CD4-positive, alpha-beta T cell treated with Interleukin-15 for 1 hour (primary cell): ENCODE measurements around the gene BTF3.
"Not testable (repeated sequence)": the region's sequence is repeated elsewhere in the genome, so short reads cannot be mapped to it uniquely, and the experiment has no call there.

ENCODE experiments used
- DNase-seq: peaks from one replicate; pipeline ENCODE4 v3.0.0-alpha.2; 2020

BTF3 gene

GRCh38 chr5:73498057-73498992 is at the start of gene BTF3:
Gene BTF3, plus strand, starts transcription at chr5:73498442. Its CDS starts 226 bp downstream, at chr5:73498668.
- DNase-seq: peak; percentile 96

GRCh38 chr5:73448463-73449136 is 49.6 kb upstream of the BTF3 start, which contains the start of gene FOXD1:
Gene FOXD1, minus strand, starts transcription at chr5:73448777. Its CDS starts 415 bp downstream, at chr5:73448362.
- peak; percentile 43 for DNase-seq

GRCh38 chr5:73450137-73450536 is 48.1 kb upstream of the BTF3 start:
- DNase-seq: no peak

- DNase-seq: no peak
Observed at GRCh38 chr5:73450672-73451223, 47.5 kb upstream of the BTF3 start.

- DNase-seq: peak; percentile 44
Observed at GRCh38 chr5:73451224-73452130, 46.8 kb upstream of the BTF3 start.

- DNase-seq: no peak
Observed at GRCh38 chr5:73452215-73452614, 46.0 kb upstream of the BTF3 start.

GRCh38 chr5:73454379-73455036 is 43.7 kb upstream of the BTF3 start:
- DNase-seq: no peak

- DNase-seq: not testable (repeated sequence)
Observed at GRCh38 chr5:73456462-73456861, 41.8 kb upstream of the BTF3 start.

GRCh38 chr5:73459366-73459765 is 38.9 kb upstream of the BTF3 start:
- DNase-seq: no peak

GRCh38 chr5:73460133-73460532 is 38.1 kb upstream of the BTF3 start:
- no peak for DNase-seq

GRCh38 chr5:73464016-73464745 is 34.1 kb upstream of the BTF3 start:
- DNase-seq: no peak

GRCh38 chr5:73468638-73469037 is 29.6 kb upstream of the BTF3 start:
- DNase-seq: not testable (repeated sequence)

GRCh38 chr5:73469878-73470277 is 28.4 kb upstream of the BTF3 start:
- no peak for DNase-seq

GRCh38 chr5:73471654-73472053 is 26.6 kb upstream of the BTF3 start:
- no peak for DNase-seq

- no peak for DNase-seq
Observed at GRCh38 chr5:73472116-73472515, 26.1 kb upstream of the BTF3 start.

- no peak for DNase-seq
Observed at GRCh38 chr5:73480500-73480899, 17.7 kb upstream of the BTF3 start.

GRCh38 chr5:73482383-73483136 is 15.7 kb upstream of the BTF3 start:
- DNase-seq: no peak

- DNase-seq: no peak
Observed at GRCh38 chr5:73483676-73484075, 14.6 kb upstream of the BTF3 start.

- no peak for DNase-seq
Observed at GRCh38 chr5:73484511-73484910, 13.7 kb upstream of the BTF3 start.

GRCh38 chr5:73485715-73486114 is 12.5 kb upstream of the BTF3 start:
- DNase-seq: no peak
